PC-3 (cell line): ENCODE data around the gene SRP14.
"Not testable (repeated sequence)": the region's sequence is repeated elsewhere in the genome, so short reads cannot be mapped to it uniquely, and the experiment has no call there.

ENCODE experiments used
- EZH2 ChIP-seq: fragments of 300-600 bp; sonication (generic); IDR thresholded peaks from one replicate; pipeline ENCODE4 v1.6.1; 2017; ENCODE audit warnings: antibody characterized with exemption, mild to moderate bottlenecking, low read length; ENCODE audit not compliant: unreplicated experiment
- TF ChIP-seq, protein P1 (sequence below): fragments of 300-600 bp; sonication (generic); conservative IDR thresholded peaks from 2 replicates; pipeline ENCODE4 v1.5.1; 2017; ENCODE audit warnings: antibody characterized with exemption, low read depth, mild to moderate bottlenecking, low read length

DNA sequence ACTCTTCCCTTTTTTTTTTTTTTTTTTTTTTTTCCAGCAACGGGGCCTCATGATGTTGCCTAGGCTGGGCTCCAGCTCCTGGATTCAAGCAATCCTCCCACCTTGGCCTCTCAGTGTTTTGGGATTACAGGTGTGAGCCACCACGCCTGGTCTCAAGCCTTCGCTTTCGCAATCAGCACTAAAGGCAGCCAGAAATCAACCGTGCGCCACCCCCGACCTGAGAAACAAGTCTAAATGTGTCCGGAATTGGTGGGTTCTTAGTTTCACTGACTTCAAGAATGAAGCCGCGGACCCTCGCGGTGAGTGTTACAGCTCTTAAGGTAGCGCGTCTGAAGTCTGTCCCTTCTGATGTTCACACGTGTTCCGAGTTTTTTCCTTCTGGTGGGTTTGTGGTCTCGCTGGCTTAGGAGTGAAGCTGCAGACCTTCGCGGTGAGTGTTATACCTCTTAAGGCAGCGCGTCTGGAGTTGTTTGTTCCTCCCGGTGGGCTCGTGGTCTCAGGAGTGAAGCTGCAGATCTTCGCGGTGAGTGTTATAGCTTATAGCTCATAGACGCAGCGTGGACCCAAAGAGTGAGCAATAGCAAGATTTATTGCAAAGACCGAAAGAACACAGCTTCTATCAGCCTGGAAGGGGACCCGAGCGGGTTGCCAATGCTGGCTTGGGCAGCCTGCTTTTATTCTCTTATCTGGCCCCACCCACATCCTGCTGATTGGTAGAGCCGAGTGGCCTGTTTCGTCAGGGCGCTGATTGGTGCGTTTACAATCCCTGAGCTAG lies 34.9 kb upstream of the SRP14 start:
- TF ChIP-seq, protein P1, sequence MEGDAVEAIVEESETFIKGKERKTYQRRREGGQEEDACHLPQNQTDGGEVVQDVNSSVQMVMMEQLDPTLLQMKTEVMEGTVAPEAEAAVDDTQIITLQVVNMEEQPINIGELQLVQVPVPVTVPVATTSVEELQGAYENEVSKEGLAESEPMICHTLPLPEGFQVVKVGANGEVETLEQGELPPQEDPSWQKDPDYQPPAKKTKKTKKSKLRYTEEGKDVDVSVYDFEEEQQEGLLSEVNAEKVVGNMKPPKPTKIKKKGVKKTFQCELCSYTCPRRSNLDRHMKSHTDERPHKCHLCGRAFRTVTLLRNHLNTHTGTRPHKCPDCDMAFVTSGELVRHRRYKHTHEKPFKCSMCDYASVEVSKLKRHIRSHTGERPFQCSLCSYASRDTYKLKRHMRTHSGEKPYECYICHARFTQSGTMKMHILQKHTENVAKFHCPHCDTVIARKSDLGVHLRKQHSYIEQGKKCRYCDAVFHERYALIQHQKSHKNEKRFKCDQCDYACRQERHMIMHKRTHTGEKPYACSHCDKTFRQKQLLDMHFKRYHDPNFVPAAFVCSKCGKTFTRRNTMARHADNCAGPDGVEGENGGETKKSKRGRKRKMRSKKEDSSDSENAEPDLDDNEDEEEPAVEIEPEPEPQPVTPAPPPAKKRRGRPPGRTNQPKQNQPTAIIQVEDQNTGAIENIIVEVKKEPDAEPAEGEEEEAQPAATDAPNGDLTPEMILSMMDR, result not testable (repeated sequence)
- not testable (repeated sequence) for TF ChIP-seq EZH2
